Brain pericyte (primary cell): Measurements from ENCODE around the gene NXF1.
"Not testable (repeated sequence)": the region's sequence is repeated elsewhere in the genome, so short reads cannot be mapped to it uniquely, and the experiment has no call there.

Experiments
- DNase-seq: peaks from one replicate; pipeline ENCODE4 v3.0.0-alpha.2; 2012; ENCODE audit warnings: low read depth, low spot score

NXF1 gene

DNA sequence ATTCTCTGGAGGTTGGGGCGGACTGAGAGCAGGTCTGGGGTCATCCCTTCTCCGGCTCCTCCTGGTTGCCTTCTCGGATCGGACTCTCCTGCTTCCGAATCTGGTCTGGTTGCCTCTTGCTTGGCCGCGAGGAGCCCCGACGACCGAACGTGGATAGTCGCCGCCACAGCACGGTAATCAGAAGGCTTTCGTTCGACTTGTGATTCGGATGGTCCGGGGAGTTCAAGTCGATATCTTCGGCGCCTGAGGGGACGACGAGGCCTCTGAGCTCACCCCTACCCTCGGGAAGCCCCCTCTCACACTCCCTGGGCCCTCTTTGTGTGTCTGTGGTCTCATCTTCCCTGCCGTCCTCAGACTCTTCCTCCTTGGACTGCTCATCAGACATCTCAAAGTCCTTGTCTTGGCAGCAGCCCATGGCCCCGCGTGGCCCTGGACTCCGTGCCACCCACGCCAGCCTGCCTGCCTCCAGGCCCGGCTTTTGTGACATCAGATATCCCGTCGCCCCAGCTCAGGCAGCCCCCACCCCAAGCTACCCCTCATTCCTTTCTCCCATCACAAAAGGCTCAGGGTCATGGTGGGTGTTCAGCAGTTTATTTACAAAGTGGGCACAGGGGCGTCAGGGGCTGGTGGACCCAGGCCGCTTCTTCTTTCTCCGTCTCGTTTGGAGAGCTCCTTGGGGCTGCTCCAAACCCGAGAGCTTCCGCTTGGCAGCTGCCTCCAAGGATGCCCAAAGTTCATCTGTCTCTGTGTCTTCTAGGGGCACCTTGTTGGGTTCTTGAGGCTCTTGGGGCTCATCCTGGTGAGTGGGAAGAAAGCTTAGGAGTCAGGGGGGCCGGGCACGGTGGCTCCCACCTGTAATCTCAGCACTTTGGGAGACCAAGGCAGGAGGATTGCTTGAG is 27.3 kb upstream of the NXF1 start, which contains the start of gene TEX54:
TSS of gene TEX54 (minus strand) at position 506 of the 899 bp plus-strand sequence.
- peak; percentile 24 for DNase-seq

DNA sequence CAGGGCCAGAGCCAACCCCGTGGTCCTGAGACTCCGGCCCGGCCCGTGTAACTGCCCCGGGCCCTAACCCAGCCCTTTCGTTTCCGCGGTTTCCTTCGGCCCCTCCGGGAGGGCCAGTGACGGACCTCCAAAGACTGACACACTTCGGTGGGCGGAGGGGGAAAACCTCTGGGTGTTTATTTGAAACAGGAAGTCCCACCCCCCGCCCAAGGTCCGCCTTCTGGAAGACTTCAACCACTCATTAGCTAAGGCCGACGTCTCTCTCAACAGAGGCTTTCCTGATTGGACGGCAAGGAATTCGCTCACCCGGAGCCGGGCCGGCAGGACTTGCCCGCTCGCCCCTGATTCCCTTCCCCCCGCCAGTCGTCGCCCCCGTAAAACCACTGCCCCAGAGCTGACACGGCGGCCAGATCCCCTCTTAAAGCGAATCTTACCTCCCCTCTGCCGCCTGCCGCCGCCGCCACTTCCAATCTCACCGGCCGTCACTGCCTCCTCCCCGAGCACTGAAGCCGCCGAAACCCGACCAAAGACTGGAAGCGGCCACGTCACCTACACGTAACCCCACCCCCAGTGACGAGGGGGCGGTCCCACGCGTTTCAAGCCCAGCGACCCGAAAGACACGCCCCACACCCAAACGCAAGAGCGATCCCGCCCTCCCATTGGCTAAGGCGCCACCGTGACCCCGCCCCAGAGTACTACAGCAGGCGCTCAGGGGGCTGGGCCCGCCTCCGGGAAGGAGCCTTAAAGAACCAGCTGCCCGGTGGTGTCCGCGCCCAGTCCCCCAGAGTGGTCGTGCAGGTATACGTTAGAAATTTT is 26.5 kb upstream of the NXF1 start, which contains the start of gene STX5:
TSS of gene STX5 (minus strand) at position 532 of the 816 bp plus-strand sequence. CDS start 808 bp downstream, outside the sequence.
- DNase-seq = peak; percentile 97

- no peak for DNase-seq
These were observed 25.8 kb upstream of the NXF1 start for GRCh38 chr11:62830904-62831519.

DNA sequence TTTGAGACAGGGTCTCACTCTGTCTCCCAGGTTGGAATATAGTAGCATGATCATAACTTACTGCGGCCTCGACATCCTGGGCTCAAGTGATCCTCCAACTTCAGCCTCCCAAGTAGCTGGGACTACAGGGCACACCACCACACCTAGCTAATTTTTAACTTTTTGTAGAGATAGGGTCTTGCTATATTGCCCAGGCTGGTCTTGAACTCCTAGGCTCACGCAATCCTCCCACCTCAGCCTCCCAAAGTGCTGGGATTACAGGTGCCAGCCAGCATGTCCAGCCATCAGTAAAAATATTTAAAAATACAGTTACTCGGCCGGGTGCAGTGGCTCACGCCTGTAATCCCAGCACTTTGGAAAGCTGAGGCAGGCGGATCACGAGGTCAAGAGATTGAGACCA is 22.9 kb upstream of the NXF1 start:
- not testable (repeated sequence) for DNase-seq

DNA sequence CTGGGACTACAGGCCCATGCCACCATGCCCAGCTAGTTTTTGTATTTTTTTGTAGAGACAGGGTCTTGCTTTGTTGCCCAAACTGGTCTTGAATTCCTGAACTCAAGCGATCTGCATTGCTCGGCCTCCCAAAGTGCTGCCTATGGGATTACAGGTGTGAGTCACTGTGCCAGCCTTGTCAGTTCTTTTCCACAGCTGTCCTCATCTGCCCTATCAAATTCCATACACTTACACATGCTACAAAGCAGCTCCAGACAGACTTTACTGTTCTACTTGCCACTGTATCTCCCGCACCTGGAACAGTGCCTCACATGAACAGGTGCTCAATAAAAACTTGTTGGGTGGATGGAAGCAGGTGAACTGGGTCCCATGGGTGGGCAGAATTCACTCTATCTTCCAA is 18.4 kb upstream of the NXF1 start:
- DNase-seq = no peak

GRCh38 chr11:62817129-62817528 is 11.9 kb upstream of the NXF1 start:
- no peak for DNase-seq

- DNase-seq = no peak
These were observed 11.3 kb upstream of the NXF1 start for GRCh38 chr11:62816557-62816956.

GRCh38 chr11:62811659-62812058 is 6.4 kb upstream of the NXF1 start:
- DNase-seq = no peak

- no peak for DNase-seq
These were observed 5.5 kb upstream of the NXF1 start for GRCh38 chr11:62810748-62811147.

DNA sequence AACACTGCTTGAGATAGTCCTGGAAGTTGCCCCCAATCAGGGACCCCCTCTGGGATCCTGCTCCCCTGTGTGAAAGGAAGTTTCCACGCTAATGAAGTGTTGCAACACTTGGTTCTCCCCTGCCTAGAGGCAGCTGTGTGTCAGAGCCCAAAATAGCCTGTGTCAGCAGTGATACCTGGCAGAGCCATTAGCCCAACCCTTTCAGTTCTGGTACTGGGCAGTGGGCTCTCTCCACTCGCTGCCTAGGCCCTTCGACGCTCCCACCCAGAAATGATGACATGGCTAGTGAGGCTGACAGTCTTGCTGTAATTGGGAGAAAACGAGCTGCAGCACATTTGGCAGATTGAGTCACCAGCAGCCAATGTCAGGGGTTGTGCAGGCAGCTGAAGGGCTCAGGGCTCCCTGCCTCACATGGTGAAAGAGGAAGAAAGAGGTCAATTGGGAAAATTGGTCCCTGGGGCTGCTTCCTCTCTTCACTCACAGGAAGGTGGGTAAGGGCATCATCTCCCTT is 1.4 kb upstream of the NXF1 start:
- no peak for DNase-seq

DNA sequence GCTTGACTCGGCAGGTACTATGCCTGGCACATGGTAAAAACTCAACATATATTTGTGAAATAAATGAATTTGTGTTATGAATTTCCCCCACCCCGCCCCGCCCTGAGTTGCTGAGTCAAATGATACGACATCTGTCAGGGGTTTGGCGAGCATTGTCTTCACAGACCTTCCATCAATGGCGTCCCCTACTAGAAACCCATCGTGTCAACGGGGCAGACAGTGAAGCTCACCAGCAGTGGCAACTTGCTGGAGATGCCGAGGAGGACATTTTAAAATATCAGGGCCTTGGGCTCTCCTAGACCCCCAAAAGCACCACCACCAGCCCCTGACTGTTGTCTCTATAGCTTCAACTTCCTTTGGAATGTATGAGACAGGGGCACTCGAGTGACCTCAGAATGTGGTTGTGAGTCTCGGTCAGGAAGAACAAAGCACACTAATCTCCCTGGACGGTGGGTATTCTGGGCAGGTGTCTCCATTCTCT is 761 bp upstream of the NXF1 start:
- no peak for DNase-seq

GRCh38 chr11:62804310-62805075 is 747 bp downstream of the NXF1 start:
- no peak for DNase-seq

DNA sequence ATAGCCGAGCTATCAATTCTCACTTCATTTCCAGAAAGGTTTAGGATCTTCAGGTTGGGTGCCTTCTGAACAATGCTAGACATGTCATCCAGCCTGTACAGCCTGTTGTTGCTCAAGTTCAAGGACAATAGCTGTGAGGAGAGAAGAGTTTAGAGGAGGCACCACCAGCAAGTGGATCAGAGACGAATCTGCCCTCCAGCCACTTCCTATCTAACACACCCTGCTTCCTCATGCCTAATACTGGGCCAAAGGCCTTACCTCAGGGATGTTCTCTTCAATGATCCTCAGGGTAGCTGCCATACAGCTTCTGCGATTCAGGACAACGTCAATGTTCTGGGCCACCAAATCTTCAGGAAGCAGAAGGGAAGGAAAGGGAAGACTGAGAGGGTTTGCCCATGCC is 4.2 kb downstream of the NXF1 start:
- no peak for DNase-seq

DNA sequence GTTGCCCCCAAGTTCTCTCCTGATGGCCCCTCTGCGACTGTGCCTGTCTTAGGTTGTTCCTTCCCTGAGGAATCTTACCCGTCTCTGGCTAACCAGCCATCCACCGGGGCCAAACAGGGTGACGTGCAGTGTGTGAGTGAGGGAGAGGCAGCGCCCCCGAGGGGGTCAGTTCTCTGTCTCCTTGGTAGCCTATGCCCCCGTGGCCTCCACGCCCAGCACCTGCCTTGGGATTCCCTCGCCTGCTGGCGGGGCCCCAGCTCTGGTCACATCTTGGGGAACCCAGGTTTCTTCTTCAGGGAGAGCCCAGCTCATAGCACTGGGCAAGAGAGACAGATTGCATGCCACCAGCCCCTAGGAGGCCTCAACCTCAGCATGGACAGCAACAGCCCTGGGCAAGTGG is 5.8 kb downstream of the NXF1 start:
- DNase-seq = no peak

DNA sequence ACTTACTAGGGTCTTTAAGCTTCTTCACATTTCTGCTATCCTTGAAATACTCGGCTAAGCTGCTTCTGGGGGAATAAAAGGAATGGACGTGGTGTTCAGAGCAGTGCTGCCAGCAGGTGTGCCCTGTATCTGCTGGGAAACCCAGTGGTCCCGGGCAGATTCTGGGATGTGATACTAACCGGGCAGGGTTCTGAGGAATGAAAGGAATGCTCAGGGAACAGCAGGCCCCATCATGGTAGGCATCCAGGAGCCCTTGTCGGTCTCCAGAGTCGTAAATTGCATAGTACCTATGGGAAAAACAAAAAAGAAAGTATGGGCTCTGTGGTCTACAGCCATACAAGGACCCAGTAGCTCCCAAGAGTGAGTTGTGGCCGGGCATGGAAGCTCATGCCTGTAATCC is 9.0 kb downstream of the NXF1 start:
- DNase-seq = no peak

GRCh38 chr11:62794201-62794775 is 11.0 kb downstream of the NXF1 start:
- no peak for DNase-seq

GRCh38 chr11:62792202-62792575 is 13.1 kb downstream of the NXF1 start:
- no peak for DNase-seq

- no peak for DNase-seq
These were observed 13.6 kb downstream of the NXF1 start, which contains the start of gene TMEM223 for GRCh38 chr11:62791501-62792201. Gene TMEM223, minus strand, starts transcription at chr11:62792006. Its CDS starts 12 bp downstream, at chr11:62791994.

- DNase-seq = no peak
These were observed 15.7 kb downstream of the NXF1 start for GRCh38 chr11:62789576-62789975.

DNA sequence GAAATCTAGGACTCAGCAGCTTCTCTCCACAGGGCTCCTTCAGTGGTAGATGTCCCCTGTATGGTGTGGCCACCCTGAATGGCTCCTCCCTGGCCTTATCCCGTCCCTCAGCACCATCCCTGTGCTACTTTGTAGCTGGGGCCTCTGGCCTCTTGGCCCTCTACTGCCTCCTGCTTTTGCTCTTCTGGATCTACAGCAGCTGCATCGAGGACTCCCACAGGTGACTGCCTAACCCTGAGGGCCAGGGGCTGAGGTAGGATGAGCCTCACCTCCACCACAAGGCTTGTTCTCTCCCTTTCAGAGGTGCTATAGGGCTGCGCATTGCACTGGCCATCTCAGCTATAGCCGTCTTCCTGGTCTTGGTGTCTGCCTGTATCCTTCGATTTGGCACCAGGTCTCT is 16.2 kb downstream of the NXF1 start:
- DNase-seq = no peak
